22Rv1 (cell line): ENCODE data around the gene ACSF2.

ENCODE experiments used
- H3K27ac ChIP-seq: fragments of 450-650 bp; 2 replicates; pipeline ENCODE4 v1.5.1; 2017
- ZFX ChIP-seq: fragments of 450-650 bp; IDR thresholded peaks from 2 replicates; pipeline ENCODE4 v1.6.1; 2017; ENCODE audit warnings: antibody characterized with exemption, borderline replicate concordance
- TF ChIP-seq, protein P1 (sequence below): fragments of 450-650 bp; IDR thresholded peaks from 2 replicates; pipeline ENCODE4 v1.5.1; 2017; ENCODE audit warnings: mild to moderate bottlenecking

ACSF2 gene

DNA sequence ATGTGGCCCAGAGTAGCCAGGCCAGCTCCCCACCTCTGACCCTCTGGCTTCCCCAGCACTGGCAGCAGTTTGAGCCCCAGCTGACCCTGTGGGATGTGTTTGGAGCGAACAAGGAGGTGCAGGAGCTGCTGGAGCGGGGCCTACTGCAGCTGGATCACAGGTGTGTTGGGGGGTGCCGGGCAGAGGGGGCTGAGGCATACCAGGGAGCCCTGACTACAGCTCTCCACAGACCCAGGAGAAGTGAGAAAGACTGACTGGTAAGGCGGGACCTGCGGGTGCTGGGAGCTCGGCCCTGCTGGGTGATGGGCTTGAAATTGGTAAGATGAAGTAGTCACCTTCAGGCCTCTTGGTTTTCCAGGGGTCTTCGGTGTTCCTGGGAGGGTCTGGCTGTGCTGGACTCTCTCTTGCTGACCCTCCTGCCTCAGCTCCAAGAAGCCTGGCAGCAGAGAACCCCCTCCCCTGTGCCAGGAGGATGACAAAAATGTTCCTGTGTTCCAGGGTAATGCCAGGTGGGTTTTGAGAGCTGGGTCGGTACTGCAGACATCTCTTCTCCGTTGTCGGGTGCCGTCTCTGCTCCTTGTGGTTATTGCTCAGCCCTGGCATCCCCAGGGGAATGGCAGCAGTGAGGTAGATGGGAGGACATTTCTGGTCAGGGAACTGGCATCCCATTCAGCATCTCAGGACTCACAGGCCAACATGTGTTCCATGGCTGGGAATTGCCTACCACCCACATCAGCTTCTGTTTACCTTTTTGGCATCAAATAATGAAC, 58.6 kb downstream of the ACSF2 start:
- H3K27ac ChIP-seq, result no peak overlapping the region

DNA sequence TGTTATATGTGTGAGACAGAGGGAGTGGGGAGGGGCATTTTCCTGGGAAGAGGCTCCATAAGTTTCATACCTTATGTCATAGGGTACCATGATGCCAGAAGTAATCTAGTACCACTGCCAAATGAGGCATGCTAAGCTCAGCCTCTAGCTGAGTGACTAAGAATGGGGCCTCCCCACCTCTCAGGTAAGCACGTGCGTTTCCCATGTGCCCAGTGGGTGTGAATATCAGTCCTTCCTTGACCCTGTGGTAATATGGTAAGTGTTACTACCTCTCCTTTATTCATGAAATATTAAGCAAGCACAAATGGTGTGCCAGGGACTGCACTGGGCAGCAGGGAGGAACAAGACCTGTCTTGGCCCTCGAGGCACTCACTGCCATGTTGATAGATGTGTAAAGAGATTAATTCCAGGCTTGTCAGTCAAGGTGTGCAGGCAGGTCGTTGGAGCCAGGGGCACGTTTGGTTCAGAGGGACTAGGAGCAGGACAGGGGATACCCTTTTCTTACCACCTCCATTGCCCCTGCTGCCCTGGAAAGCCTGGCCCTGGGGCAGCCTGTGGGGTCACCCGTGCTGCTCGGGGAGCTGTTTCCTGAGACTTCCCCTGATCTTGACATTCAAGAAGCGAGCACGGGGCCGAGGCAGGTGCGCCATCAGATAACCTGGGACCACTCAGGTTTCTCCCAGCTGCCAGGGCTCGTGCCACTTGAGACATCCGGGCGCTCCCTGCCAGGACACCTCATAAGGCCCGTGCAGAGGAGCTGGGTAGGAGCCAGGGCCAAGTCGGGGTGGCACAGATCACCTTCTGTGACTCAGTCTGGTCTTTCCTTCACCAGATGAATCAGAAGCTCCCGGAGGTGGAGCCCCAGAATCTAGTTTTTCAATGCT, 61.4 kb downstream of the ACSF2 start:
- no peak for TF ChIP-seq ZFX
- TF ChIP-seq, protein P1, sequence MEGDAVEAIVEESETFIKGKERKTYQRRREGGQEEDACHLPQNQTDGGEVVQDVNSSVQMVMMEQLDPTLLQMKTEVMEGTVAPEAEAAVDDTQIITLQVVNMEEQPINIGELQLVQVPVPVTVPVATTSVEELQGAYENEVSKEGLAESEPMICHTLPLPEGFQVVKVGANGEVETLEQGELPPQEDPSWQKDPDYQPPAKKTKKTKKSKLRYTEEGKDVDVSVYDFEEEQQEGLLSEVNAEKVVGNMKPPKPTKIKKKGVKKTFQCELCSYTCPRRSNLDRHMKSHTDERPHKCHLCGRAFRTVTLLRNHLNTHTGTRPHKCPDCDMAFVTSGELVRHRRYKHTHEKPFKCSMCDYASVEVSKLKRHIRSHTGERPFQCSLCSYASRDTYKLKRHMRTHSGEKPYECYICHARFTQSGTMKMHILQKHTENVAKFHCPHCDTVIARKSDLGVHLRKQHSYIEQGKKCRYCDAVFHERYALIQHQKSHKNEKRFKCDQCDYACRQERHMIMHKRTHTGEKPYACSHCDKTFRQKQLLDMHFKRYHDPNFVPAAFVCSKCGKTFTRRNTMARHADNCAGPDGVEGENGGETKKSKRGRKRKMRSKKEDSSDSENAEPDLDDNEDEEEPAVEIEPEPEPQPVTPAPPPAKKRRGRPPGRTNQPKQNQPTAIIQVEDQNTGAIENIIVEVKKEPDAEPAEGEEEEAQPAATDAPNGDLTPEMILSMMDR, result no peak
- H3K27ac ChIP-seq, result no peak overlapping the region

More for the DNA sequence above, 58.6 kb downstream of the ACSF2 start:
- TF ChIP-seq, protein P1, result no peak
- TF ChIP-seq ZFX, result no peak

GRCh38 chr17:50488880-50489279, 62.9 kb downstream of the ACSF2 start:
- H3K27ac ChIP-seq, result no peak overlapping the region
- TF ChIP-seq, protein P1, result no peak
- no peak for TF ChIP-seq ZFX

DNA sequence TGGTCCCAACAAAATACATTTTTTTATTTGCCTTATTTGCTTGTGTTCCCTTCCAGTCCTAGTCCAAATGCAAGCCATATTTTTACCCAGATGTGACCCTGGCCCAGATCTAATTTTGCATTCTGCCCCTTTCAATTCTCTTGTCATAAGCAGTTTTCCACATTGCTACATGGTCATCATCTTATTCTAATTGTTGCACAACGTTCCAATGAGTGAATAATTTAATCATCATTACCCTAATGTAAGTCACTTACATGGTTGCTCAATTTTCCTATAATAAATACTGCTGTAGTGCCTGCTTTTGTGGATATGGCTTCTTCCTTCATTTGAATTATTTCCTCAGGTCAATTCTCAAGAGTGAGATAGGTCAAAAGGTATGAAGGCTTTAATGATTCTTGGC, 65.5 kb downstream of the ACSF2 start:
- TF ChIP-seq ZFX, result no peak
- TF ChIP-seq, protein P1, result no peak
- H3K27ac ChIP-seq, result no peak overlapping the region

DNA sequence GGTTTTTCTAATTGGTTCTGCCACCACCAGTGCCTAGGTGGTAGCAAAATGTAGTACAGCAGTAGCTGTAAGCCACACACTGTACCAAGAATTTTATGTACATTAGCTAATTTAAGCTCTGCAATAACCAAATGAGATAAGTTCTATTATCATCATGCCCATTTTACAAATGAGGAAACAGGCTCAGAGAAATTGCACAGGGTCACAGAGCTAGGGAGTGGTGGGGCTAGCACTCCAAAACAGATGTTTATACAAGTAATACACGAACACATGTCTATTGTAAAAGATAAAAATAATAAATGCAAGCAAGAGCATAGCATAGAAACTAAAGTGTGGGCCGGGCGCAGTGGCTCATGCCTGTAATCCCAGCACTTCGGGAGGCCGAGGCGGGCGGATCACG, 66.2 kb downstream of the ACSF2 start:
- no peak overlapping the region for H3K27ac ChIP-seq
- TF ChIP-seq ZFX, result no peak
- TF ChIP-seq, protein P1, result no peak

DNA sequence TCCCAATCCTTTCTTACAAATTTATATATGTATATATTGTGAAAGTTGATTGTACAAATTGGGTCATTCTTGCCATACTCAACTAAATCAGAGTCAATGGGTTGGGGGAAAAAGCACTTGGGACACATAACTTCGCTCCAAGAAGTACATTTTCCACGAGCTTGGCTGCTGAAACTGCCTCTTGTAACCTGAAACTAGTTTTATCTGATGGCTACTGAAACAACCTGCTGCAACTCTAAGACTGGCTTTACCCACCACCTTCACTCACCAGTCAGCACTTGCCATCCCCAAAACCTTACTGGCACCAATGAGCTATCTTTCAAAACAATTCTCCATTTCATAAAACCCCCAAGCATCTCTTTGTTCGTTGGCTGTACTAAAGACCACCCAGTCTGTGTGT, 67.7 kb downstream of the ACSF2 start:
- no peak for TF ChIP-seq ZFX
- TF ChIP-seq, protein P1, result no peak

More for the DNA sequence above, 67.7 kb downstream of the ACSF2 start:
- H3K27ac ChIP-seq, result peak overlapping the region; percentile 34
